IPS DF 6.9 (cell line): ENCODE results near the gene ATXN7L3.
A peak's percentile ranks its signal among the peaks of the same experiment; 100 is the strongest.

Experiments used
- DNase-seq: peaks from one replicate; pipeline ENCODE4 v3.0.0-alpha.2; 2013; ENCODE audit warnings: low read depth, low spot score
- H3K27ac ChIP-seq: one replicate; pipeline ENCODE4 v1.5.1; 2013; ENCODE audit warnings: low read length, control low read depth
- H3K27me3 ChIP-seq: 2 replicates; pipeline ENCODE4 v1.6.1; 2013; ENCODE audit warnings: mild to moderate bottlenecking, low read length; ENCODE audit not compliant: control insufficient read depth, insufficient read depth
- H3K36me3 ChIP-seq: 2 replicates; pipeline ENCODE4 v1.6.1; 2013; ENCODE audit warnings: low read length; ENCODE audit not compliant: control insufficient read depth, insufficient read depth
- H3K4me1 ChIP-seq: 2 replicates; pipeline ENCODE4 v1.6.1; 2013; ENCODE audit warnings: low read length; ENCODE audit not compliant: control insufficient read depth, insufficient read depth
- H3K4me3 ChIP-seq: 2 replicates; pipeline ENCODE4 v1.5.1; 2013; ENCODE audit warnings: mild to moderate bottlenecking, low read length
- H3K9me3 ChIP-seq: 2 replicates; pipeline ENCODE4 v1.6.1; 2013; ENCODE audit warnings: low read length, inconsistent platforms; ENCODE audit not compliant: control insufficient read depth, insufficient read depth
- WGBS: extraction: QIAGEN DNeasy Blood & Tissue Kit; methylation state at CpG from one replicate; pipeline ENCODE4 v1.1.7; 2013; ENCODE audit warnings: mixed read lengths, missing lambda C conversion rate; ENCODE audit not compliant: insufficient read length, insufficient coverage; 5-methylcytosine and 5-hydroxymethylcytosine counted together

Gene ATXN7L3

DNA sequence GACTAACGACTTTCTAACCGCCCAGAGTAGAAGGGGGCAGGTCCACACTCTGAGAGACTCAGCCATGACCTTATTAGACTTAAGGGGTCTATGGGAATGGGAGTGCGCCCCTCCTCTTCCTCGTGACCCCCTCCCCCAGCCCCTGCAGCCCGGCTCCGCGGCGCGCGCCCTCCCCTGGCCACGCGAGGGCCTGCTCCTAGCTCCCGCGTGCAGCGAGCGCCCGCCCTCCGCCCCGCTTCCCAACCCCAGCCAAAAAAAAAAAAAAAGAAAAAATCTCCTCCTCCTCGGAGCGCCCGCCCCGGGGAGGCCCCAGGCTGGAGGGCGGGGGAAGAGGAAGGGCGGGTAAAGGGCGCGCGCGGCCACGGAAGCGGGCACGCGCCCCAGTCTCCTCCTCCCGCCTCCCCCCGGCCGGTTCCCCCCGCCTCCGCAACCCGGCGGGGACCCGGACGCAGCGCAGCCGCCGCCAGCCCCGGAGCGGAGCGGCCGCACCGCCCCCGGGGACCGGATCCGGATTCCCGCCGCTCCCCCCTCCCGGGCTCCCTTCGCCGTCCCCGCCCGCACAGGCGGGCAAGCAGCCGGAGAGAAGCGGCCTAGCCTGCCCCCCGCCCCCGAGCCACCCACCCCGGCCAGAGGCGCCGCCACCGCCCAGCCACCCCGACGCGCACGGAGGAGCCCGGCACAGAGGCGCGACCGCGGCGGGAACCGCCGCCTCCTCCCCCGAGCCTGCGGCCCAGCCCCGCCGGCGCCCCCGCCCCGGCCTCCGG, 18.8 kb upstream of the ATXN7L3 start:
- peaks cover 18% of the 10 kb centered on the region for H3K36me3 ChIP-seq
- H3K4me3 ChIP-seq, result peak overlapping the region; percentile 78
- DNase-seq, result no peak
- WGBS, result no CpG with 5 or more reads among the region's 89 CpGs
- peaks cover 7% of the 10 kb centered on the region for H3K4me1 ChIP-seq
- H3K27ac ChIP-seq, result no peak overlapping the region
- H3K27me3 ChIP-seq, result no peaks in the 10 kb centered on the region
- no peaks in the 10 kb centered on the region for H3K9me3 ChIP-seq

DNA sequence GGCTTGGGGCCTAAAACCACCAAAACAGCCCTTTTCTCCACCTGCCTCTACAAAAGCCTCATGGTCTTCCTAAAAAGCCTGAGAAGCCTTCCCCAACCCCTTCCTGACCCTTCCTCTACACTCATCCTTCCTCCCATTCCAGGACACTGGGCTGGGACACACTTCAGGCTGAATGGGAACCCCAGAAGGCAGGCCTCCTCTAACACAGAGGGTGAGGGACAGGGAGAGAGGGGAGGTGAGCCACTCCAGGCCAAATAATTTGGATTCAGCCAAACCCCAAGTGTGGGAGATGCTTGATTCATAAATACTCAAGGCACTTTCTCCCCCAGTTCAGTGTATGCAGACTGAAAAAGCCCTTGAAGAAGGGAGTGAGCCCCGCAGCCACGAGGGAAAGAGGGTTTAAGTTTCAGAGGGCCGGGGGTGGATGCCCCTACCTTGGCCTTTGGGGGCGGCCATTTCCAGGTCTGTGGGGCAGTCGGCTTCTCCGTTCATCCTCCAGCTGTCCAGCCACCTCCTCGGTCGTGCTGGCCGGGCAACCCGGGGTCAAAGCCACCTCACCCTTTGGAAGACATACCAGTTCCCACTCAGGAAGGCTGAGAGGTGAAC, 18.2 kb upstream of the ATXN7L3 start:
- Histone ChIP-seq H3K9me3 (no peaks in the 10 kb centered on the region), H3K27me3 (no peaks in the 10 kb centered on the region), H3K27ac (no peak overlapping the region), H3K36me3 (peaks cover 18% of the 10 kb centered on the region), H3K4me3 (peak overlapping the region; percentile 78; the same call in 1 of the 2 replicates), H3K4me1 (peaks cover 6% of the 10 kb centered on the region)
- WGBS, result no CpG with 5 or more reads among the region's 10 CpGs
- no peak for DNase-seq

GRCh38 chr17:44216694-44217093, 17.0 kb upstream of the ATXN7L3 start:
- Histone ChIP-seq H3K27ac (no peak overlapping the region), H3K27me3 (no peaks in the 10 kb centered on the region), H3K36me3 (peaks cover 23% of the 10 kb centered on the region), H3K4me1 (no peaks in the 10 kb centered on the region), H3K4me3 (no peak overlapping the region), H3K9me3 (no peaks in the 10 kb centered on the region)
- WGBS, result no CpG with 5 or more reads among the region's 5 CpGs
- DNase-seq, result no peak

- no peak overlapping the region for H3K4me3 ChIP-seq
- DNase-seq, result no peak
Measured at GRCh38 chr17:44216173-44216572, 16.5 kb upstream of the ATXN7L3 start.

GRCh38 chr17:44214896-44215295, 15.2 kb upstream of the ATXN7L3 start:
- no peaks in the 10 kb centered on the region; the same call in 1 of the 2 replicates for H3K4me1 ChIP-seq
- H3K27ac ChIP-seq, result no peak overlapping the region
- WGBS, result no CpG with 5 or more reads among the region's 6 CpGs
- H3K36me3 ChIP-seq, result peaks cover 33% of the 10 kb centered on the region
- H3K27me3 ChIP-seq, result no peaks in the 10 kb centered on the region
- H3K4me3 ChIP-seq, result no peak overlapping the region
- no peaks in the 10 kb centered on the region for H3K9me3 ChIP-seq
- DNase-seq, result no peak

More at GRCh38 chr17:44216173-44216572, 16.5 kb upstream of the ATXN7L3 start:
- no CpG with 5 or more reads among the region's 5 CpGs for WGBS
- no peaks in the 10 kb centered on the region for H3K4me1 ChIP-seq
- H3K9me3 ChIP-seq, result no peaks in the 10 kb centered on the region
- no peak overlapping the region for H3K27ac ChIP-seq
- no peaks in the 10 kb centered on the region for H3K27me3 ChIP-seq
- H3K36me3 ChIP-seq, result peaks cover 28% of the 10 kb centered on the region

GRCh38 chr17:44214230-44214494, 14.5 kb upstream of the ATXN7L3 start:
- Histone ChIP-seq H3K4me3 (no peak overlapping the region), H3K9me3 (no peaks in the 10 kb centered on the region), H3K27me3 (no peaks in the 10 kb centered on the region), H3K36me3 (peaks cover 40% of the 10 kb centered on the region), H3K4me1 (no peaks in the 10 kb centered on the region; the same call in 1 of the 2 replicates), H3K27ac (no peak overlapping the region)
- no CpG with 5 or more reads among the region's 1 CpG for WGBS
- no peak for DNase-seq

- no CpG with 5 or more reads among the region's 15 CpGs for WGBS
- Histone ChIP-seq H3K27ac (no peak overlapping the region), H3K36me3 (peaks cover 43% of the 10 kb centered on the region), H3K4me3 (no peak overlapping the region), H3K4me1 (no peaks in the 10 kb centered on the region; the same call in 1 of the 2 replicates), H3K9me3 (no peaks in the 10 kb centered on the region), H3K27me3 (no peaks in the 10 kb centered on the region)
- no peak for DNase-seq
Measured at GRCh38 chr17:44213403-44214229, 13.9 kb upstream of the ATXN7L3 start.

DNA sequence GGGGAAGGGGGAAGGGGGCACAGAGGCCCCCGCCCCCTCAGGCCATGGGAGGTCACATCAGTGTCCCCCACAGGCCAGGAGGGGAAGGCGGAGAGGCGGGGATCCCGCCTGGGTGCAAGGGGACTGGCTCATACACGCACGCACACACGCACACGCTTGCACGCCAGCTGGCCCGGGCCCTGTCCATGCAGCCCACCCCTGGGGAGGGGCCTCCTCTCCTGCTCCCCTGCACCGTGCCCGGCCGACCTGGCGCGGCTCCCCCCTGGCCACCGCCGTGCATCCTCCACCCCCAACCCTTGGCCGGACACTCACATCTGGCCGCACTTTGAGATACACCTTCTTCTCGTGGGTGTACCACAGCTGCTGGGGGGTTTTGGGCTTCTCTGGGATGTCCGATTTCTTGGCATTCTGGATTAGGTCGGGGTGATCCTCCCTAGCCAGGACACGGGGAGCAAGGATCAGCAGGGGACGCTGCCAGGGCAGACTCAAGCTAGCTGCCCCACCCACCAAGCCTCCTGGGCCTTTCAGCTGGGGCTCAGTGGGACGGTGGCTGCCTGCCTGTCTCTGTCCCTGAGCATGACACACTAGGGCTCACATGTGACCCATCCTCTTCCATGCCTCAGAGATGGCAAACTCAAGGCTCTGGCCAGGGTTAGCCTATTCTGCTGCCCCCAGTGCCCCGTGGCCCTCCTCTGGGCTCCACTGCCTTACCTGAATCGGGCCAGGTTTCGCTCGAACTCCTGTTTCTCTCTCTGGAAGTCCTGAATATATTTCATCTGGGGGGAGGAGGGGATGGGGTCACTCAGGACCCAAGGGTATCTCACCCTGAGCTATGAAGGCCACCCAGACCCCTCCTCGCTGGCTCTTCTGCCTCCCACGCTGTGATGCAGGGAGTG, 13.1 kb upstream of the ATXN7L3 start:
- Histone ChIP-seq H3K9me3 (no peaks in the 10 kb centered on the region), H3K36me3 (peaks cover 47% of the 10 kb centered on the region)

GRCh38 chr17:44211281-44212265, 11.9 kb upstream of the ATXN7L3 start:
- H3K4me1 ChIP-seq, result no peaks in the 10 kb centered on the region; the same call in 1 of the 2 replicates
- WGBS, result no CpG with 5 or more reads among the region's 30 CpGs
- peaks cover 52% of the 10 kb centered on the region for H3K36me3 ChIP-seq

More for the DNA sequence above, 13.1 kb upstream of the ATXN7L3 start:
- Histone ChIP-seq H3K27me3 (no peaks in the 10 kb centered on the region), H3K27ac (no peak overlapping the region), H3K4me3 (no peak overlapping the region), H3K4me1 (no peaks in the 10 kb centered on the region; the same call in 1 of the 2 replicates)
- WGBS, result no CpG with 5 or more reads among the region's 31 CpGs
- no peak for DNase-seq

More at GRCh38 chr17:44211281-44212265, 11.9 kb upstream of the ATXN7L3 start:
- no peaks in the 10 kb centered on the region for H3K27me3 ChIP-seq
- no peak for DNase-seq
- no peaks in the 10 kb centered on the region for H3K9me3 ChIP-seq
- no peak overlapping the region for H3K27ac ChIP-seq
- no peak overlapping the region for H3K4me3 ChIP-seq
